GM18507 (cell line): Measurements from ENCODE around the gene IL1RAPL1.
A peak's percentile ranks its signal among the peaks of the same experiment; 100 is the strongest.

ENCODE experiments used
- DNase-seq: peaks from one replicate; pipeline ENCODE4 v3.0.0; 2011; ENCODE audit warnings: low read depth; ENCODE audit not compliant: insufficient read length; ENCODE audit errors: extremely low spot score
- FAIRE-seq: peaks from 2 replicates; lab custom pipeline; 2011; peaks lifted over from hg19 to GRCh38; lab: Jason Lieb, UNC

The IL1RAPL1 gene

GRCh38 chrX:29653721-29654120, 1066.5 kb downstream of the IL1RAPL1 start:
- FAIRE-seq (no peak), DNase-seq (no peak)

- peak; percentile 9 for FAIRE-seq
Observed at GRCh38 chrX:29659911-29660310, 1072.7 kb downstream of the IL1RAPL1 start.

GRCh38 chrX:29661290-29661689, 1074.0 kb downstream of the IL1RAPL1 start:
- no peak for FAIRE-seq
- DNase-seq: no peak

More at GRCh38 chrX:29659911-29660310, 1072.7 kb downstream of the IL1RAPL1 start:
- no peak for DNase-seq

GRCh38 chrX:29662101-29662500, 1074.9 kb downstream of the IL1RAPL1 start:
- FAIRE-seq (no peak), DNase-seq (no peak)

GRCh38 chrX:29662759-29663503, 1075.7 kb downstream of the IL1RAPL1 start:
- DNase-seq: no peak
- FAIRE-seq: peak; percentile 67

- DNase-seq (no peak), FAIRE-seq (no peak)
Observed at GRCh38 chrX:29665532-29665931, 1078.3 kb downstream of the IL1RAPL1 start.

- FAIRE-seq: no peak
- no peak for DNase-seq
Observed at GRCh38 chrX:29666366-29666765, 1079.1 kb downstream of the IL1RAPL1 start.

GRCh38 chrX:29671421-29671820, 1084.2 kb downstream of the IL1RAPL1 start:
- no peak for FAIRE-seq
- DNase-seq: no peak

- DNase-seq (no peak), FAIRE-seq (peak; percentile 71)
Observed at GRCh38 chrX:29687687-29688086, 1100.4 kb downstream of the IL1RAPL1 start.

- DNase-seq: no peak
- FAIRE-seq: no peak
Observed at GRCh38 chrX:29690061-29690460, 1102.8 kb downstream of the IL1RAPL1 start.

- no peak for DNase-seq
- FAIRE-seq: no peak
Observed at GRCh38 chrX:29691044-29691443, 1103.8 kb downstream of the IL1RAPL1 start.

GRCh38 chrX:29693912-29694311, 1106.7 kb downstream of the IL1RAPL1 start:
- DNase-seq (no peak), FAIRE-seq (no peak)

- FAIRE-seq (no peak), DNase-seq (no peak)
Observed at GRCh38 chrX:29699239-29699638, 1112.0 kb downstream of the IL1RAPL1 start.

GRCh38 chrX:29707088-29707487, 1119.8 kb downstream of the IL1RAPL1 start:
- FAIRE-seq: no peak
- DNase-seq: no peak

- FAIRE-seq (no peak), DNase-seq (no peak)
Observed at GRCh38 chrX:29721152-29721551, 1133.9 kb downstream of the IL1RAPL1 start.

GRCh38 chrX:29724316-29724715, 1137.1 kb downstream of the IL1RAPL1 start:
- no peak for DNase-seq
- no peak for FAIRE-seq

- DNase-seq (no peak), FAIRE-seq (no peak)
Observed at GRCh38 chrX:29726811-29727210, 1139.6 kb downstream of the IL1RAPL1 start.

GRCh38 chrX:29728639-29729038, 1141.4 kb downstream of the IL1RAPL1 start:
- FAIRE-seq: no peak

GRCh38 chrX:29744966-29745365, 1157.7 kb downstream of the IL1RAPL1 start:
- DNase-seq (no peak), FAIRE-seq (no peak)

More at GRCh38 chrX:29728639-29729038, 1141.4 kb downstream of the IL1RAPL1 start:
- DNase-seq: no peak

GRCh38 chrX:29746326-29746725, 1159.1 kb downstream of the IL1RAPL1 start:
- FAIRE-seq: no peak
- no peak for DNase-seq

GRCh38 chrX:29762006-29762405, 1174.8 kb downstream of the IL1RAPL1 start:
- DNase-seq (no peak), FAIRE-seq (no peak)
